ENCODE data around the gene IL6ST. TPM values are rescaled to one million over a fixed set of nuclear protein-coding genes. Genes with fewer than 3 reads are reported as not detected.

Gene IL6ST
- total and polyA plus RNA-seq, 8 donors, result 166 to 464 (median 222) TPM

DNA sequence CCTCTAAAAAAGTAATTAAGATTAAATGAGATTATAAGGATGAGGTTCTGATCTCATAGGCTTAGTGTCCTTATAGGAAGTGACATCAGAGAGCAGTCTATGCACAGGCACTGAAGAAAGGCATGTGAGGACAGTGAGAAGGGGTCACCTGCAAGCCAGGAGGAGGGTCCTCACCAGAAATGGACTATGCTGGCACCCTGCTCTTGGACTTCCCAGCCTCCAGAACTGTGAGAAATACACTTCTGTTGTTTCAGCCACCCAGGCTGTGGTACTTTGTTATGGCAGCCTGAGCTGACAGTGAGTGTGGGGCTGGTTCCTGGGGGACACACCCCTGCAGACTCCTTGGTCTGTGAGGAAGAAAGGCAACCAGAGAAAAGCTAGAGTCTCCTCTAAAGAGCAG lies 34.7 kb upstream of the IL6ST start:
- Histone ChIP-seq H3K4me3 (no peak overlapping the region), H3K27me3 (no peaks in the 10 kb centered on the region), H3K9me3 (no peaks in the 10 kb centered on the region), H3K4me1 (peaks cover 0 to 18% of the 10 kb centered on the region in 2 donors), H3K36me3 (no peaks in the 10 kb centered on the region), H3K27ac (peak overlapping the region in 1 of 2 donors; percentile 1)
- no peak for ATAC-seq
- intact Hi-C loops (cut with DNase I), result no loop called here
- TF ChIP-seq, protein P1, sequence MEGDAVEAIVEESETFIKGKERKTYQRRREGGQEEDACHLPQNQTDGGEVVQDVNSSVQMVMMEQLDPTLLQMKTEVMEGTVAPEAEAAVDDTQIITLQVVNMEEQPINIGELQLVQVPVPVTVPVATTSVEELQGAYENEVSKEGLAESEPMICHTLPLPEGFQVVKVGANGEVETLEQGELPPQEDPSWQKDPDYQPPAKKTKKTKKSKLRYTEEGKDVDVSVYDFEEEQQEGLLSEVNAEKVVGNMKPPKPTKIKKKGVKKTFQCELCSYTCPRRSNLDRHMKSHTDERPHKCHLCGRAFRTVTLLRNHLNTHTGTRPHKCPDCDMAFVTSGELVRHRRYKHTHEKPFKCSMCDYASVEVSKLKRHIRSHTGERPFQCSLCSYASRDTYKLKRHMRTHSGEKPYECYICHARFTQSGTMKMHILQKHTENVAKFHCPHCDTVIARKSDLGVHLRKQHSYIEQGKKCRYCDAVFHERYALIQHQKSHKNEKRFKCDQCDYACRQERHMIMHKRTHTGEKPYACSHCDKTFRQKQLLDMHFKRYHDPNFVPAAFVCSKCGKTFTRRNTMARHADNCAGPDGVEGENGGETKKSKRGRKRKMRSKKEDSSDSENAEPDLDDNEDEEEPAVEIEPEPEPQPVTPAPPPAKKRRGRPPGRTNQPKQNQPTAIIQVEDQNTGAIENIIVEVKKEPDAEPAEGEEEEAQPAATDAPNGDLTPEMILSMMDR (IDR thresholded peaks at IDR 0.05), result no peak
- DNase-seq, result no peak

DNA sequence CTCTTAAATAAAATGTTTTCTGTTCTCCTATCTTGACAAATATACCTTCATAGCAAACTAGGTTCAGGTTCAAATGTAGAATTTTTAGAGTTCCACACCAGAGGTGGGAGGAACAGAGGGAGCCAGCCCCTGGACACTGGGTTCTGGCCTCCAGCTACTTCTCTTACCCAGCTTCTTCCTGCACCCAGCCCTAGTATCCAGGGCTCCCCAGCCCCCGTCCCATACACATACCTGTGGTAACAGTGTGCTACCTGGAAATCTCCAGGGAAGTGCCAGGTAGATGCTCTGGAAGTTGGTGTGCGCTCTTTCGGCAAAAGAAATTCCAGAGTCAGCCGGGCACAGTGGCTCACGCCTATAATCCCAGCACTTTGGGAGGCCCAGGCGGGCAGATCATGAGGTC lies 33.9 kb upstream of the IL6ST start:
- DNase-seq (no peak), ATAC-seq (no peak)
- Histone ChIP-seq H3K27ac (no peak overlapping the region), H3K9me3 (no peaks in the 10 kb centered on the region), H3K27me3 (no peaks in the 10 kb centered on the region), H3K36me3 (no peaks in the 10 kb centered on the region), H3K4me3 (no peak overlapping the region), H3K4me1 (peaks cover 0 to 18% of the 10 kb centered on the region in 2 donors)
- TF ChIP-seq, protein P1 (IDR thresholded peaks at IDR 0.05), result no peak
- intact Hi-C loops (cut with DNase I), result no loop called here

DNA sequence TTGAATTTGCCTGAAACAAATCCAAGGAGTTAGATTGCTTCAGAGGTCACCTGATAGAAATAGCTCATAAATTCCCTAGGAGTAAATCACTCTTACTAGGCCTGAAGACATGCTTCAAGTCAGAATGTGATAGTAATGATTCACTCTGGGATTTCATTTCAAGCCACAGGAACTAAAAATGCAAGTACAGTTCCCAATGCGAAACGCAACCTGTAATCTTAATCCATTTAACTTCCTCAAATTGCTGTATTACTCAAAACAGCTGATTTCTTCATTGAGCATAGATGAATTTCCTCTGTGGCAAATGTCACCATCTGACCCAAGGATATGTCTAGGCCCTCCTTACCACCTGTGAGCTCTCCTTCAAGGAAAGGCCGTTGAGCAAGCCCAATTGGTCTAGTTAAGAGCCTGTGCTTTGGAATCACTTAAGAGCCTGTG lies 32.1 kb upstream of the IL6ST start:
- ATAC-seq, result peak; percentile 43
- TF ChIP-seq, protein P1 (IDR thresholded peaks at IDR 0.05), result no peak
- peaks cover 0 to 18% of the 10 kb centered on the region in 2 donors for H3K4me1 ChIP-seq
- no peaks in the 10 kb centered on the region for H3K9me3 ChIP-seq
- peak overlapping the region in 1 of 2 donors; percentile 53 for H3K27ac ChIP-seq
- intact Hi-C loops (cut with DNase I), result no loop called here
- H3K4me3 ChIP-seq, result no peak overlapping the region
- H3K27me3 ChIP-seq, result no peaks in the 10 kb centered on the region
- no peak for DNase-seq
- no peaks in the 10 kb centered on the region for H3K36me3 ChIP-seq

- no peak overlapping the region for H3K4me3 ChIP-seq
- no peak overlapping the region for H3K27ac ChIP-seq
- H3K27me3 ChIP-seq, result no peaks in the 10 kb centered on the region
- ATAC-seq, result peak; percentile 68
- DNase-seq, result no peak
- TF ChIP-seq, protein P1 (IDR thresholded peaks at IDR 0.05), result no peak
- intact Hi-C loops (cut with DNase I), result no loop called here
- H3K36me3 ChIP-seq, result no peaks in the 10 kb centered on the region
- peaks cover 0 to 18% of the 10 kb centered on the region in 2 donors for H3K4me1 ChIP-seq
- H3K9me3 ChIP-seq, result no peaks in the 10 kb centered on the region
Measured at GRCh38 chr5:56025151-56025885, 30.6 kb upstream of the IL6ST start.

GRCh38 chr5:56024810-56025150 lies 30.0 kb upstream of the IL6ST start:
- no peak for DNase-seq

More at GRCh38 chr5:56024810-56025150, 30.0 kb upstream of the IL6ST start:
- Histone ChIP-seq H3K9me3 (no peaks in the 10 kb centered on the region), H3K4me1 (peaks cover 0 to 16% of the 10 kb centered on the region in 2 donors), H3K27ac (no peak overlapping the region), H3K27me3 (no peaks in the 10 kb centered on the region), H3K4me3 (no peak overlapping the region), H3K36me3 (no peaks in the 10 kb centered on the region)
- ATAC-seq, result no peak
- intact Hi-C loops (cut with DNase I), result no loop called here
- TF ChIP-seq, protein P1 (IDR thresholded peaks at IDR 0.05), result no peak

Data from left lung (tissue), 10 donors.